Mesenchymal stem cell (in vitro differentiated cells and primary cell): ENCODE measurements around the gene NBEAL1. TPM values are rescaled to one million over a fixed set of nuclear protein-coding genes. Genes with fewer than 3 reads are reported as not detected.
"Not testable (repeated sequence)": the region's sequence is repeated elsewhere in the genome, so short reads cannot be mapped to it uniquely, and the experiment has no call there.

Experiments
- DNase-seq: peaks from one replicate; pipeline ENCODE4 v3.0.0-alpha.2; 2013
- H2AFZ ChIP-seq: one replicate; pipeline ENCODE4 v1.6.1; 2013; ENCODE audit warnings: low read depth, mild to moderate bottlenecking, control low read depth, inconsistent platforms, low read length, moderate library complexity
- H2AK5ac ChIP-seq: 2 replicates; pipeline ENCODE4 v1.6.1; 2013; ENCODE audit warnings: low read length, moderate library complexity, mild to moderate bottlenecking, inconsistent platforms; ENCODE audit not compliant: severe bottlenecking
- H2BK120ac ChIP-seq: one replicate; pipeline ENCODE4 v1.6.1; 2013; ENCODE audit warnings: low read depth, mild to moderate bottlenecking, inconsistent platforms, low read length, moderate library complexity
- H2BK12ac ChIP-seq, 2 experiments: one replicate each; pipeline ENCODE4 v1.6.1; 2013; ENCODE audit warnings: inconsistent platforms in 2 of 2, low read length in 2 of 2, mild to moderate bottlenecking in 2 of 2, moderate library complexity in 2 of 2, control low read depth in 1 of 2
- H2BK15ac ChIP-seq: one replicate; pipeline ENCODE4 v1.6.1; 2013; ENCODE audit warnings: mild to moderate bottlenecking, low read depth, inconsistent platforms; ENCODE audit not compliant: poor library complexity, severe bottlenecking
- H2BK5ac ChIP-seq: 2 replicates; pipeline ENCODE4 v1.6.1; 2013; ENCODE audit warnings: low read depth, mild to moderate bottlenecking, low read length, control low read depth, inconsistent platforms; ENCODE audit not compliant: poor library complexity, severe bottlenecking
- H3K14ac ChIP-seq, 2 experiments: one replicate each; pipeline ENCODE4 v1.6.1; 2013; ENCODE audit warnings: inconsistent platforms in 2 of 2, low read length in 2 of 2, control low read depth in 1 of 2, mild to moderate bottlenecking in 1 of 2, moderate library complexity in 1 of 2
- H3K18ac ChIP-seq, 2 experiments: one replicate each; pipeline ENCODE4 v1.6.1; 2013; ENCODE audit warnings: inconsistent platforms in 2 of 2, low read length in 2 of 2, control low read depth in 1 of 2, low read depth in 1 of 2, mild to moderate bottlenecking in 1 of 2
- H3K23ac ChIP-seq, 2 experiments: one replicate each; pipeline ENCODE4 v1.6.1; 2013; ENCODE audit warnings: inconsistent platforms in 2 of 2, low read length in 2 of 2, mild to moderate bottlenecking in 2 of 2, moderate library complexity in 2 of 2, control low read depth in 1 of 2
- H3K27ac ChIP-seq: 2 replicates; pipeline ENCODE4 v1.5.1; 2013; ENCODE audit warnings: mild to moderate bottlenecking, moderate library complexity, low read length, control low read depth, inconsistent platforms; ENCODE audit not compliant: poor library complexity, severe bottlenecking
- H3K27me3 ChIP-seq, 2 experiments: 2 replicates each; pipeline versions ENCODE4 v1.6.1 to v1.7.0; 2013; ENCODE audit warnings: low read length in 2 of 2, mild to moderate bottlenecking in 2 of 2, moderate library complexity in 2 of 2, control low read depth in 1 of 2, inconsistent platforms in 1 of 2; ENCODE audit not compliant: control insufficient read depth in 1 of 2, insufficient read depth in 1 of 2
- H3K36me3 ChIP-seq, 2 experiments: 2 replicates each; pipeline versions ENCODE4 v1.6.1 to v1.7.0; 2013; ENCODE audit warnings: low read length in 2 of 2, control low read depth in 1 of 2, inconsistent platforms in 1 of 2, low read depth in 1 of 2, mild to moderate bottlenecking in 1 of 2; ENCODE audit not compliant: insufficient read depth in 2 of 2, control insufficient read depth in 1 of 2
- H3K4ac ChIP-seq, 2 experiments: one replicate each; pipeline ENCODE4 v1.6.1; 2013; ENCODE audit warnings: inconsistent platforms in 2 of 2, low read length in 2 of 2, mild to moderate bottlenecking in 2 of 2, moderate library complexity in 2 of 2, control low read depth in 1 of 2, low read depth in 1 of 2
- H3K4me1 ChIP-seq: 2 replicates; pipeline ENCODE4 v1.6.1; 2013; ENCODE audit warnings: low read depth, low read length, control low read depth; ENCODE audit not compliant: control insufficient read depth, insufficient read depth
- H3K4me2 ChIP-seq: 2 replicates; pipeline ENCODE4 v1.6.1; 2013; ENCODE audit warnings: low read length, mild to moderate bottlenecking, inconsistent platforms; ENCODE audit not compliant: poor library complexity, severe bottlenecking
- H3K4me3 ChIP-seq, 2 experiments: 2 replicates each; pipeline versions ENCODE4 v1.5.1 to v1.7.0; 2013; ENCODE audit warnings: low read length in 2 of 2, mild to moderate bottlenecking in 2 of 2, control low read depth in 1 of 2, low read depth in 1 of 2; ENCODE audit not compliant: insufficient read depth in 1 of 2
- H3K79me1 ChIP-seq: replicated peaks from 2 replicates; pipeline ENCODE4 v1.6.1; 2013; ENCODE audit warnings: mild to moderate bottlenecking, control low read depth, low read length, inconsistent platforms; ENCODE audit not compliant: poor library complexity, severe bottlenecking
- H3K9ac ChIP-seq: 2 replicates; pipeline ENCODE4 v1.7.0; 2013; ENCODE audit warnings: mild to moderate bottlenecking, low read length, moderate library complexity
- H3K9me3 ChIP-seq: 2 replicates; pipeline ENCODE4 v1.7.0; 2013; ENCODE audit warnings: mild to moderate bottlenecking, low read length; ENCODE audit not compliant: control insufficient read depth
- H4K8ac ChIP-seq: one replicate; pipeline ENCODE4 v1.6.1; 2013; ENCODE audit warnings: inconsistent platforms, mild to moderate bottlenecking, low read length, moderate library complexity
- H4K91ac ChIP-seq: one replicate; pipeline ENCODE4 v1.6.1; 2013; ENCODE audit warnings: mild to moderate bottlenecking, low read length, inconsistent platforms
- WGBS: methylation state at CpG from one replicate; pipeline ENCODE4 v1.1.7; 2013; ENCODE audit warnings: mixed read lengths; 5-methylcytosine and 5-hydroxymethylcytosine counted together
- small RNA-seq: library from polyadenylated mRNA; stranded (forward); fragments of <200 nt; extraction: miRNeasy Mini kit (QIAGEN cat#:217004); gene quantifications from one replicate; pipeline ENCODE3, GENCODE V24; 2013; ENCODE audit warnings: low read depth

NBEAL1 gene

DNA sequence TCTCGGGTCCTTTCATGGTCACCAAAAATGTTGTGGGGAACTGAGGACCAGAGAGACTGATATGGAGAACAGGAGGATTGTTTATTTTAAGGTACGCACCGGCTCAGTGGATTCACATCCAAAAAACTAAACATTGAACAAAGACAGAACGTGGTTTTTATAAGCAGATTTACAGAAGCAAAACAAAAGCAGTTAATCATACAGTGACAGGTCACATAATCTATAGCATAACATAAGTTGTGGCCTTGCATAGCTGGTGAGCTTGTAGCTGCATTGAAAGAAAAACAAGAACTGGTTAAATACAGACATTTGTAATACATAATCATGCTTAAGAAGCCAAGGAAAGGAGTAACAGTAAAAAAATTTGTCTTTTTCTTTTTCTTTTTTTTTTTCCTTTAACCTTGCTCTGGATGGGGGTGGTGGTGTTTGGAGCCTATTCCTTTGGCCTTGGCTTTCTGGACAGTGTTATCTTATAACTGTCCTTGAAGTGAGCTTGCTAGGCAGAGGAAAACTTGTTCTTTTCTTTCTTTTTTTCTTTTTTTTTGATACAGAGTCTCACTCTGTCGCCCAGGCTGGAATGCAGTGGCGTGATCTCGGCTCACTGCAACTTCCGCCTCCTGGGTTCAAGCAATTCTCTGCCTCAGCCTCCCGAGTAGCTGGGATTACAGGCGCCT is 238.9 kb downstream of the NBEAL1 start:
- not testable (repeated sequence) for H2BK15ac ChIP-seq, DNase-seq, H3K9me3 ChIP-seq, H2BK12ac ChIP-seq, H2BK120ac ChIP-seq, H3K4me3 ChIP-seq, H3K27me3 ChIP-seq, H4K91ac ChIP-seq, H3K4me2 ChIP-seq, H3K27ac ChIP-seq, H3K9ac ChIP-seq, H2AFZ ChIP-seq, H3K18ac ChIP-seq, H3K23ac ChIP-seq, H3K4me1 ChIP-seq, H2BK5ac ChIP-seq, H4K8ac ChIP-seq, H2AK5ac ChIP-seq, H3K4ac ChIP-seq, H3K14ac ChIP-seq
- 88% methylated on average over 10 of the region's 10 CpGs for WGBS
- peaks cover 34% of the 10 kb centered on the region for H3K79me1 ChIP-seq
- H3K36me3 ChIP-seq = peaks cover 30 to 67% of the 10 kb centered on the region in 2 experiments

DNA sequence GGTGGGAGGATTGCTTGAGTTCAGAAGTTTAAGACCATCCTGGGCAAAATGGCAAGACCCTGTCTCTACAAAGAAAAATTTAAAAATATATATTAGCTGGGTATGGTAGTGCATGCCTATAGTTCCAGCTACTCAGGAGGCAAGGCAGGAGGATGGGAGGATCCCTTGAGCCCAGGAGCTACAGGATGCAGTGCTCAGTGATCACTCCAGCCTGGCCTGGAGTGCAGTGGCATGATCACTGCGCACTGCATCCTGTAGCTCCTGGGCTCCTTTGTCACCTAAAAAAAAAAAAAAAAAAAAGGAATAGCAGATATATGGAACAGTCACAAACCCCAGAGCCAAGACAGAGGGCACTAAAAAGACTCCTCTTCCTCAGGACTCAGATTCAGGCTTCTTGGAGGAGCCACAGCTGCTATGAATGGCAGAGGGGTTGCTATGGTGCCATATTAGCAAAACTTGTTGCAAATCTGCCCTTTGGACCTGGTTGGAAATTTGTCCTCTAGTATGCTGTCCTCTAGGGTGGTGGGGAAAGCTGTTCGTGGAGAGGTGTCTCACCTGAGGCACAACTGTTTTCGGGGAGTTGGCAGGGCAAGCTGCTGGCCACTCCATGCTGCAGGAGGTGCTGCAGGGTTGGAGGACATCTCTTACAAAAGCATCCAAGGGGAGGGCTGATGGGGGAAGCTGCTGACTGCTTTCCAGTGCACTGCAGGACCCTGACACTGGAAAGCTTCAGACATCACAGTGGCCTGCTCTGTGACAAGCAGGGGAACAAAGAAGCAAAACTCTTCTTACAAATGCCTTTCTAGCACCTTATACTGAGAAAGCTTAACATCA is 246.9 kb downstream of the NBEAL1 start:
- H2BK120ac ChIP-seq = no peak overlapping the region
- no peak overlapping the region for H2BK5ac ChIP-seq
- no peak overlapping the region for H3K18ac ChIP-seq
- no peak overlapping the region for H3K4me2 ChIP-seq
- H3K4ac ChIP-seq = no peak overlapping the region
- H3K27me3 ChIP-seq = no peaks in the 10 kb centered on the region
- no peak overlapping the region for H3K23ac ChIP-seq
- no peak overlapping the region for H4K8ac ChIP-seq
- peaks cover 23% of the 10 kb centered on the region for H3K79me1 ChIP-seq
- no peaks in the 10 kb centered on the region for H3K4me1 ChIP-seq
- no peak overlapping the region for H3K9ac ChIP-seq
- no peak overlapping the region for H2AFZ ChIP-seq
- H4K91ac ChIP-seq = no peak overlapping the region
- H3K36me3 ChIP-seq = peaks cover 25 to 49% of the 10 kb centered on the region in 2 experiments
- H2BK12ac ChIP-seq = peak overlapping the region in 1 of 2 experiments; percentile 23
- 98% methylated on average over 2 of the region's 3 CpGs for WGBS
- no peak for DNase-seq
- H3K9me3 ChIP-seq = no peaks in the 10 kb centered on the region
- no peak overlapping the region for H3K4me3 ChIP-seq
- H3K27ac ChIP-seq = no peak overlapping the region
- H3K14ac ChIP-seq = no peak overlapping the region
- H2AK5ac ChIP-seq = no peak overlapping the region
- no peak overlapping the region for H2BK15ac ChIP-seq

Small RNAs within 50 kb of the gene (small RNA-seq; reads per million reads assigned to genes)
- gene AC010900.2 (not detected), gene RF00408 (not detected), gene RN7SL670P (not detected)
